Measurements from ENCODE around the gene MAPT.

MAPT gene

GRCh38 chr17:46072998-46073397 lies 178.6 kb downstream of the MAPT start:
- no peak for DNase-seq

DNA sequence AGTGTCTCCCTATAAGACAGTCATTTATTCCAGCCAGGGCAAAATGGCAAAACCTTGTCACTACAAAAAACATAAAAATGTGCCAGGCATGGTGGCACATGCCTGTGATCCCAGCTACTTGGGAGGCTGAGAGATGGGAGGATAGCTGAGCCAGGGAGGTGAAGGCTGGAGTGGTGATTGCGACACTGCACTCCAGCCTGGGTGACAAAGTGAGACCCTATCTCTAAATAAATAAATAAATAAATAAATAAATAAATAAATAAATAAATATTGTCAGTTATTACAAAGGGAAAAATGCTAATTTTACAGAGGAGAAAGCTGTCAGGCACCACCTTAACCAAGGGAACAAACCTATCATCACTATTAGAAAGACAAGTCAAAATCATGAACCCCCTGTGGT lies 180.2 kb downstream of the MAPT start:
- DNase-seq: no peak
